Activated effector memory CD4-positive, alpha-beta T cell treated with anti-CD3 and anti-CD28 coated beads, Interleukin-2, amount 50 U/mL, for 16 hours (primary cell): ENCODE results near the gene CAVIN1.
"Not testable (repeated sequence)": the region's sequence is repeated elsewhere in the genome, so short reads cannot be mapped to it uniquely, and the experiment has no call there.

ENCODE experiments used
- DNase-seq: peaks from one replicate; pipeline ENCODE4 v3.0.0-alpha.2; 2020

Gene CAVIN1

DNA sequence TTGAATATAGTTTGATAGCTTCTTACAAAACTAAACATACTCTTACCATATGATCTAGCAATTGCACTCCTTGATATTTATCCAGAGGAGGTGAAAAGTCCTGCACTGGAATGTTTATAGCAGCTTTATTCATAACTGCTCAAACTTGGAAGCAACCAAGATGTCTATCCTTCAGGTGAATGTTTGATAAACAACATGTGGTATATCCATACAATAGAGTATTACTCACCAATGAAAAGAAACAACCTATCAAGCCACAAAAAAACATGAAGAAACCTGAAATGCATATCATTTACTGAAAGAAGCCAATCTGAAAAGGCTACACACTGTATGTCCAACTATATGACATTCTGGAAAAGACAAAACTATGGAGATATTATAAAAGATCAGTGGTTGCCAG lies 50.9 kb downstream of the CAVIN1 start:
- DNase-seq, result no peak

DNA sequence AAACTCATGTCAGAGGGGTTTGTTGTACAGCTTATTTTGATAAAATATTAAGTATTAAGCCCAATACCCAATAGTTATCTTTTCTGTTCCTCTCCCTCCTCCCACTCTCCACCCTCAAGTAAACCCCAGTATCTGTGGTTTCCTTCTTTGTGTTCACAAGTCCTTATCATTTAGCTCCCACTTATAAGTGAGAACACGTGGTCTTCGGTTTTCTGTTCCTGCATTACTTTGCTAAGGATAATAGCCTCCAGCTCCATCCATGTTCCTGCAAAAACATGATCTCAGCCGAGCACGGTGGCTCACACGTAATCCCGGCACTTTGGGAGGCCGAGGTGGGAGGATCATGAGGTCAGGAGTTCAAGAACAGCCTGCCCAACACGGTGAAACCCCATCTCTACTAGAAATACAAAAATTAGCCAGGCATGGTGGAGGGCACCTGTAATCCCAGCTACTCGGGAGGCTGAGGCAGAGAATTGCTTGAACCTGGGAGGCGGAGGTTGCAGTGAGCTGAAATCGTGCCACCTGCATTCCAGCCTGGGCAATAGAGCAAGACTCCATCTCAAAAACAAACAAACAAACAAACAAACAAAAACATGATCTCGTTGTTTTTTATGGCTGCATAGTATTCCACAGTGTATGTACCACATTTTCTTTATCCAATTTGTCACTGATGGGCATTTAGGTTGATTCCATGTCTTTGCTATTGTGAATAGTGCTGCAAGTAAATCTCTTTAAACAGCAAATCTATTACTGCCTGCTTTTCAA lies 54.1 kb downstream of the CAVIN1 start:
- DNase-seq, result not testable (repeated sequence)

DNA sequence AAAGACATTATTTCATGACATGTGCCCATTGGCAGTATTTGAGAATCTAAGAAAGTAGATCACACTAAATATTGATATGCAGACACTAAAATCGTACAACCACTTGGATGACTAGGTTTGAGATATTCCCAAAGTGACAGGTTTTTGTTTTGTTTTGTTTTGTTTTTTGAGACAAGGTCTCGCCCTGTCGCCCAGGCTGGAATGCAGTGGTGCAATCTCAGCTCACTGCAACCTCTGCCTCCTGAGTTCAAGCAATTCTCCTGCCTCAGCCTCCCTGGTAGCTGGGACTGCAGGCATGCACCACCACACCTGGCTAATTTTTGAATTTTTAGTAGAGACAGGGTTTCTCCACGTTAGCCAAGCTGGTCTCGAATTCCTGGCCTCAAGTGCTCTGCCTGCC lies 54.7 kb downstream of the CAVIN1 start:
- not testable (repeated sequence) for DNase-seq

DNA sequence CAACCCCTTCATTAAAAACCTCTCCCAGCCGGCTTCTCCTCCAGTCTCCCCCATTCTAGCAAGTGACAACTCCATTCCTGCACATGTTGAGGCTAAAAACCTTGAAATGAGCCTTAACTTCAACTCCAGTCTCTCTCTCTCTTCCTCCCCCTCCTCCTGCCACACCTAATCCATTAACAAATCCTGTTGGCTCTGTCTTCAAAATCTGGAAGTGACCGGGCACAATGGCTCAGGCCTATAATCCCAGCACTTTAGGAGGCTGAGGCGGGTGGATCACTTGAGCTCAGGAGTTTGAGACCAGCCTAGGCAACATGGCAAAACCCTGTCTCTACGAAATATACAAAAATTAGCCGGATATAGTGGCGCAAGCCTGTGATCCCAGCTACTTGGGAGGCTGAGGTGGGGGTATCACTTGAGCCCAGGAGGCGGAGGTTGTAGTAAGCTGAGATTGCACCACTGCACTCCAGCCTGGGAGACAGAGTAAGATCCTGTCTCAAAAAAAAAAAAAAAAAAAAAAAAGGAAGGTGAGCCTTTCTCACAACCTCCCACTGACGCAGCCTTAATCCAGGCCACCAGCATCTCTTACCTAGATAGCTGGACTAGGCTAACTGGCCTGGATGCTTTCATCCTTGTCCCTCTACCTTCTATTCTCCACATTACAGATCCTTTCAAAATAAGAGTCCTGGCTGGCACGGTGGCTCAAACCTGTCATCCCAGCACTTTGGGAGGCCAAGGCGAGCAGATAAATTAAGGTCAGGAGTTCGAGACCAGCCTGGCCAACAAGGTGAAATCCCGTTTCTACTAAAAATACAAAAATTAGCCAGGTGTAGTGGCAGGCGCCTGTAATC lies 56.7 kb downstream of the CAVIN1 start:
- not testable (repeated sequence) for DNase-seq

DNA sequence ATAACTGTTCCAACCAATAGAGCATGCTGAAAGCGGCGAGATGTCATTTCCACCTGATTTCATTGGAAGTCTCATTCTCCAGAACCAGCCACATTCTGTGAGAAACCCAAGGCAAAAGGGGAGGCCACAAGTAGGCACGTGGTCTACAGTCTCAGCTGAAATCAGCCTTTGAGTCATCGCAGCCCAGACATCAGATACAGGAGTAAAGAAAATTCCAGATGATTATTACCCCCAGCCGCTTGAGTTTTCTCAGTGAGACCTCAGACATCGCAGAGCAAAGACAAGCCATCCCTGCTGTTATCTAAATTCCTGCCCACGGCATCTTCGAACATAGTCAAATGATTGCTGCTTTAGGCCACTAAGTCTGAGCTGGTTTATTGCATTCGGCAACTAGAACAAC lies 57.9 kb downstream of the CAVIN1 start:
- DNase-seq, result peak; percentile 69

DNA sequence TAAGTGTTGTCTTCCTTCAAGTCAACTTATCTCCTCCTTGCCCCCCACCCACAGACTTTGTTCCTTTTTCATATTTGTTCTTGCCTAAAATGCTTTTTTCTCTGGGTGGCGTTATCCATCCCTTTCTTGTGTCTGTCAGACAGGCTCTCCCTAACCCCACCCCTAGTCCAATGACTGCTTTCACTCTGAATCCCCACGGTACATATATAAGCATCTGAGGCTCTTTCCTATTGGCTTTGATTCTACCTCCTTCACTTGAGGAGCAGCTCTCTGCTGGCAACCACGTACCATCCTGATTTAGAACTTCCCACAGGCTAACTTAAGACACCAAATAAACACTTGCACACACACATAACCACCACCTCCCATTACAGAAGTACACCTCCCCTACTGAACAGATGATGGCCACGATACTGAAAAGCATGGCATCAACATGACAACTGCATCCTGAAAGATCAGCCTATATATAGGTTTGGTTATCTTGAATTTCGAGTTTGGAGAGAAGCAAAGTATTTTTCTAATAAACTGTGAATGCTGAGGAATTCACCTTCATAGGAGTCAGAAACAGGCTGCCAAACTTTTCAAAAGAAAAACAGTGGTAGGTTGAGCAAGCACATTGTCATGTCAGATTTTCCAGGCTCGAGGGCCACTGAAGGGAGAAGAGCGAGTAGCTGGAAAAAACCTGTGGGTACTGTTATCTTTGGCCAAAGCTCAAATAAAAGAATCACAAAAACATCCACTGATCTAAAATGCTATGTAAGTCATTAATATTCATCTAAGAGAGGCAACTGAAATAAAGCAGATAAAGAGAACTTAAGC lies 59.1 kb downstream of the CAVIN1 start:
- DNase-seq, result no peak

DNA sequence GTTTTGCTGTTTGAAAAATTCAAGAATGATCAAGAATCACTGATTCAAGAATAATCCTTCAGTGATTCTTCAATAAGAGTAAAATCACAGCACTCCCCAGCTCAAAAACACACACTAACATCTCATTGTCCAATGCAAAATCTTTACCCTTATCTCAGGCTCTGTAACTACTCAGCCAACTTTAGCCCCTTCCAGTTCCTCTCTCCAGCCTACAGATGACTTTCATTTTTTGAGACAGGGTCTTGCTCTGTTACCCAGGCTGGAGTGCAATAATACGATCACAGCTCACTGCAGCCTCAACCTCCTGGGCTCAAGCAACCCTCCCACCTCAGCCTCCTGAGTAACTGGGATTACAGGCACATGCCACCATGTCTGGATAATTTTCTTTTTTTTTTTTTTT lies 59.8 kb downstream of the CAVIN1 start:
- DNase-seq, result no peak

DNA sequence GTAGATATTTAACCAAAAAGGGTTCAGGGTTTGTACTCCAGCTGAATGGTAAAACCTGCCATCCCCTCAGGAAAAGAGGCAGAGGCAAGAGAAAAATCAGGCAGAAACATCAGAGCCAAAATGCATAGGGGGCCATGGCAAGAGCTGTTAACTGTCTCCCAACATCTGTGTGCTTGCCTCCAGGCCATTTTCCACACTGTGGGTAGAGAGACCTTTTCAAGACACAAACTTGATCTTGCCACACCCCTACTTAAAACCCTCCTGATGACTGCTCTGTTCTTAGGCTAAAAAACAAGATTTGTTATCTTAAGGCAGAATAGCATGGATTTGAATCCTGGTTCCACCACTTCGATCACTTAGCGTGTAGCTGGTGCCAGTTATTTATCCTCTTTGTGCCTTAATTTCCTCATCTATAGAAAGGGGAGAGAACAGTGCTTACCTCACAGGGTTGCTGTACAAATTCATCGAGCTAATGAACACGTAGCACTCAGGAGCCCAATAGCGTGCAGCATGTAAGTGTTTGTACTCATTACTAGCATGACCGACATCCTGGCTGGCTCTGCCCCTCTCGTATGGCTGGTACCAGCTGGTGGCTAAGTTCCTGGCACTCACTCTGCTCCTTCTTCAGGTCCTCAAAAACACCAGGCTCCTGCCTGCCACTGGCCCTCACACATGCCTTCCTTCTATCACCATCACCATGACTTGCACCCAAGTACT lies 60.7 kb downstream of the CAVIN1 start:
- DNase-seq, result no peak

DNA sequence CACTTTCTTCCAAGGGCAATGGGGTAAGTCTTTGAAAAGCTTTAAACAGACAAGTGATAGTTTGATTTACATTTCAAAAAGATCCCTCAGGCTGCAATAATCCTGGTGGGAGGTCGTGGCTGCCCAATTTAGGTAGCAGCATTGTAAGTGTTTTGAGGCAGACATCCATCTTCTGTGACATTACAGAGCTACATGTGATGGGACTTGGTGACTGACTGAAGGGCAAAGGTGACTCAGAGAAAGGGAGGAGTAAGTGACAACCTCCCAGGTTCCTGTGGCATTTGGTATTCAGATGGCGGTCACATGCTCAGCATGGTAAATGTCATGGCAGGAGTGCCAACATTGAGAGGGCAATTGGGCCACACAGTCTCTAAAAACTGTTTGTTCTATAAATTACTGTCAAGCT lies 61.3 kb downstream of the CAVIN1 start:
- DNase-seq, result peak; percentile 77

DNA sequence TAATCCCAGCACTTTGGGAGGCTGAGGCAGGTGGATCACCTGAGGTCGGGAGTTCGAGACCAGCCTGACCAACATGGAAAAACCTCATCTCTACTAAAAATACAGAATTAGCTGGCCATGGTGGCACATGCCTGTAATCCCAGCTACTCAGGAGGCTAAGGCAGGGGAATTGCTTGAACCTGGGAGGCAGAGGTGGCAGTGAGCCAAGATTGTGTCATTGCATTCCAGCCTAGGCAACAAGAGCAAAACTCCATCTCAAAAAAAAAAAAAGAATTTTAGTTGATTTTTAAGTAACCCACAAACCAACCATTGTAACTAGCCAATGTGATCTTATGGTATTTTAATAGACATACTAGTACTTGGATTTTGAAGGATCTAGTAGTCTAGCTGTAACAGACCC lies 62.7 kb downstream of the CAVIN1 start:
- DNase-seq, result not testable (repeated sequence)

DNA sequence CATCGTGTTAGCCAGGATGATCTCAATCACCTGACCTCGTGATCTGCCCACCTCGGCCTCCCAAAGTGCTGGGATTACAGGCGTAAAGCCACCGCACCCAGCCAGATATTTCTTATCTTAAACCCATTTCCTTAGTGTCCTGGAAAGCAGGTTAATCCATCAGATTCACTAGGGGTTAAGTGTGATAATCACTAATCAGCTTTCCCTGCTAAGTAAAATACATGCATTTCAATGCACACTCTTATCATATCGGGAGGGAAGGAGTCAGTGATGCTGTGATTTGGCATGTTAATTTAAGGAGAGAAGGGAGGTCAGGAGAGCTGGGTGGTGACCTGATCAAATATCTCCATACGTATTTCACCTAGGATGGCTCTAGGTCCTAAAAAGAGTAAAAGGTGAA lies 63.9 kb downstream of the CAVIN1 start:
- DNase-seq, result no peak

DNA sequence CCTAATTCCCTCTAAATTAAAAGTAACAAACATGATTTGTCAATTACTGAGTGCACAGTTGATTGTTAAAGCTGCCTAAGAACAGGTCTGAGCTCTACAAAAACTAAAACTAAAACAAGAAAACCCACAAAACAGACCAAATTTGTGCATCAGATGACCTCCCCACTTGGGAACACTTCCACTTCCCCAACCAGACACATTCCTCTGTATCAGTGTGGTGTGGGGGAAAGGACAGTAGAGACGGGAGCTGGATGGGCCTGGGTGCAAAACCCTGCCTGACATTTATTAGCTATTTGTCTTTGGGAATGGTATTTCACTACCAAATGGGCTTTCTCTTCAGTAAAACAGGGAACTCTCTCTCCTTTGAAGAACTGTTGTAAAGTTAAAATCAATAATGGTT lies 64.6 kb downstream of the CAVIN1 start:
- DNase-seq, result no peak

DNA sequence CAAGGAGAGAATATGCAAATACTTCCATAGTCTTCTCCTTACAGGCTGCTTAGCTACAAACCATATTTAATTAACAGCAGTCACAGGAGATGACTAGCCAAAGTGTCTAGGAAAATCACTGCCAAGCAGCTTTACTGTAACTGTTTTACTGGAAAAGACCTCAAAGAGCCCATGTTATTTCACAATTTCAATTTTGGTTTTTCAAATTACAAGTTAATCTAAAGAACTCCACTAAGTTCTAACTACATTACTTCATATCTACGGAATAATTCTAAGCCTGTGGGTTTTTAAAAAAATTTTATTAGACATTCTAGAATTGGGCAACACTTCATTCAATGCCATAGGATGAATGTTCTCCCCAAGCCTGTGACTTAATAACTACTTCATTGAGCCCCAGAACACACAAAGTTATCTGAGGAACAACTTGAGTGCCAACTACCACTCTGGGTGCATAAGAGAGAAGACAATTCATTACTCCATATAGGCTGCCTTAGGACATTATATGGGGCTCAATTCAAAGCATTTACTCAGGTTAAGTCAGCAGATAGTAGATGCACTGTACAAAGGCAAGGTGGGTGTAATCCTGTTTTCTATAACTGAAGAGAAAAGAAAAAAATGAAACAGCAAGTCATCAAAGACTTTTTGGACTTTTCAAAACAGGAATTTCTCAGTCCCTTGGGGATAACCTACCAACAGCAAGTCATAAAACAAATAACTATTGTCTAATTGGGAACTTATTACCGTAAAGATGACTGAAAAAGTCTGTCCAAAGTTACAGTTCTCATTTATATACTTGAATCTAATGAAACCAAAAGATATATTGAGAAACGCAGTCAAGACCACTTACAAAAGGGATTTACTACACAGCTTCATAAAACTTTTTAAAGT lies 67.9 kb downstream of the CAVIN1 start:
- DNase-seq, result no peak
